Aorta (tissue), 4 donors: ENCODE data around the gene PRAMEF33. TPM values are rescaled to one million over a fixed set of nuclear protein-coding genes. Genes with fewer than 3 reads are reported as not detected.

Experiments
- polyA plus RNA-seq, 2 donors: library from polyadenylated mRNA; stranded (reverse); fragments of 200-250 nt; gene quantifications; one replicate each; pipeline ENCODE4 v1.2.3, GENCODE V29; 2013
- total RNA-seq, 2 donors: library from RNA; stranded (reverse); fragmentation: NEBNext Ultra II Directional; extraction: Animal tissue kit (Norgen Biotek cat#: 25700); gene quantifications; one replicate each; pipeline ENCODE4 v1.2.1, GENCODE V29; 2021
- donor health status: healthy with polysubstance abuse.
- donor health status: Bipolar disorder and iron deficiency.
- donor health status: DM: no; HTN: no; CAD: no.
- donor health status: DM: yes; HTN: yes; CAD: no.

The PRAMEF33 gene
- total and polyA plus RNA-seq, 4 donors = not detected

Other genes starting within 250 kb of the PRAMEF33 start
- gene PRAMEF27, start 247.0 kb upstream of the PRAMEF33 start, total RNA-seq = not detected
- not detected for gene PRAMEF27, start 247.0 kb upstream of the PRAMEF33 start, polyA plus RNA-seq
- gene HNRNPCL3, start 242.8 kb upstream of the PRAMEF33 start, total RNA-seq = not detected
- gene HNRNPCL3, start 242.8 kb upstream of the PRAMEF33 start, polyA plus RNA-seq = not detected
- not detected for gene PRAMEF25, start 232.8 kb upstream of the PRAMEF33 start, total RNA-seq
- not detected for gene PRAMEF25, start 232.8 kb upstream of the PRAMEF33 start, polyA plus RNA-seq
- not detected for gene HNRNPCL2, start 186.7 kb upstream of the PRAMEF33 start, total RNA-seq
- not detected for gene HNRNPCL2, start 186.7 kb upstream of the PRAMEF33 start, polyA plus RNA-seq
- not detected for gene PRAMEF26, start 147.5 kb upstream of the PRAMEF33 start, total RNA-seq
- not detected for gene PRAMEF26, start 147.5 kb upstream of the PRAMEF33 start, polyA plus RNA-seq
- not detected for gene HNRNPCL4, start 137.9 kb upstream of the PRAMEF33 start, total RNA-seq
- not detected for gene HNRNPCL4, start 137.9 kb upstream of the PRAMEF33 start, polyA plus RNA-seq
- gene PRAMEF9, start 131.7 kb upstream of the PRAMEF33 start, total RNA-seq = not detected
- gene PRAMEF9, start 131.7 kb upstream of the PRAMEF33 start, polyA plus RNA-seq = not detected
- gene PRAMEF13, start 102.1 kb upstream of the PRAMEF33 start, total RNA-seq = not detected
- not detected for gene PRAMEF13, start 102.1 kb upstream of the PRAMEF33 start, polyA plus RNA-seq
- gene PRAMEF18, start 77.4 kb upstream of the PRAMEF33 start, total RNA-seq = not detected
- gene PRAMEF18, start 77.4 kb upstream of the PRAMEF33 start, polyA plus RNA-seq = not detected
- gene PRAMEF5, start 49.3 kb upstream of the PRAMEF33 start, total RNA-seq = not detected
- not detected for gene PRAMEF5, start 49.3 kb upstream of the PRAMEF33 start, polyA plus RNA-seq
- gene PRAMEF8, start 18.4 kb upstream of the PRAMEF33 start, total RNA-seq = not detected
- not detected for gene PRAMEF8, start 18.4 kb upstream of the PRAMEF33 start, polyA plus RNA-seq
- gene PRAMEF15, start 12.0 kb downstream of the PRAMEF33 start, total RNA-seq = not detected
- not detected for gene PRAMEF15, start 12.0 kb downstream of the PRAMEF33 start, polyA plus RNA-seq
- not detected for gene PRAMEF14, start 43.6 kb downstream of the PRAMEF33 start, total RNA-seq
- gene PRAMEF14, start 43.6 kb downstream of the PRAMEF33 start, polyA plus RNA-seq = not detected
- gene PRAMEF19, start 68.4 kb downstream of the PRAMEF33 start, total RNA-seq = not detected
- gene PRAMEF19, start 68.4 kb downstream of the PRAMEF33 start, polyA plus RNA-seq = not detected
- not detected for gene PRAMEF17, start 86.1 kb downstream of the PRAMEF33 start, total RNA-seq
- not detected for gene PRAMEF17, start 86.1 kb downstream of the PRAMEF33 start, polyA plus RNA-seq
- not detected for gene PRAMEF20, start 106.9 kb downstream of the PRAMEF33 start, total RNA-seq
- gene PRAMEF20, start 106.9 kb downstream of the PRAMEF33 start, polyA plus RNA-seq = not detected
- gene LRRC38, start 210.5 kb downstream of the PRAMEF33 start, total RNA-seq = not detected
- not detected for gene LRRC38, start 210.5 kb downstream of the PRAMEF33 start, polyA plus RNA-seq